ENCODE data around the gene COX7A2L. TPM values are rescaled to one million over a fixed set of nuclear protein-coding genes. Genes with fewer than 3 reads are reported as not detected.

COX7A2L gene
- total and polyA plus RNA-seq, 9 of the 15 experiments (the other 6 are each of a cell fraction or from before 2014, with no cell fraction given) = 118 to 481 (median 163) TPM

GRCh38 chr2:42307180-42307579 is 53.8 kb downstream of the COX7A2L start:
- FAIRE-seq = no peak
- CTCF ChIA-PET (ENCODE audit: low intra/inter-chr PET ratio) = no interaction called here

More at GRCh38 chr2:42307180-42307579, 53.8 kb downstream of the COX7A2L start:
- POLR2A ChIA-PET = interaction anchor here (0.6 kb wide), 2 partner anchors 15 to 140 kb away, joined by 3 read pairs; no protein-coding TSS in a partner anchor
- no peaks in the 10 kb centered on the region for H3K4me1 ChIP-seq (replicated peaks in 1 of 2; ENCODE audit: control insufficient read depth in 2 of 2, insufficient read depth in 2 of 2, low read length in 2 of 2)
- H3K27ac ChIP-seq (ENCODE audit: extremely low read depth, low read depth, low read length) = no peak overlapping the region
- peaks cover 25% of the 10 kb centered on the region; the same call in 2 of the 3 replicates for H3K36me3 ChIP-seq (ENCODE audit: control insufficient read depth, insufficient read depth, low read length)
- no peak overlapping the region for H3K4me2 ChIP-seq (ENCODE audit: insufficient read depth, low read length)
- H3K9me3 ChIP-seq (replicated peaks; ENCODE audit: control insufficient read depth, insufficient read depth, low read depth, low read length) = no peaks in the 10 kb centered on the region
- no peak overlapping the region for H3K4me3 ChIP-seq
- TF ChIP-seq GATAD2A (IDR thresholded peaks at IDR 0.05) (no peak), PHB (CRISPR knock-in tag; IDR thresholded peaks at IDR 0.05) (no peak), ZBTB17 (CRISPR knock-in tag; IDR thresholded peaks at IDR 0.05) (no peak), FIP1L1 (IDR thresholded peaks at IDR 0.05; ENCODE audit: low read depth, low read length, poor library complexity, severe bottlenecking) (no peak), ZNF282 (CRISPR knock-in tag; IDR thresholded peaks at IDR 0.05) (no peak), AFF1 (IDR thresholded peaks at IDR 0.05; ENCODE audit: low read depth in 1 of 2, partially characterized antibody in 2 of 2) (no peak), CBX5 (IDR thresholded peaks at IDR 0.05; ENCODE audit: borderline replicate concordance, low read depth) (no peak), IRF2 (CRISPR knock-in tag; IDR thresholded peaks at IDR 0.05) (no peak)
- in situ Hi-C loops (cut with MboI) (no loop called here), intact Hi-C loops (cut with micrococcal nuclease) (no loop called here)
- BruUV-seq (replicated peaks) = no TSS peak
- no peaks in the 10 kb centered on the region for H3K27me3 ChIP-seq (ENCODE audit: control insufficient read depth in 2 of 2, insufficient read depth in 2 of 2, low read length in 2 of 2)
- no peak for ATAC-seq
- DNase-seq (ENCODE audit: extremely low read depth in 1 of 4, low spot score in 3 of 4) = no peak
- H4K20me1 ChIP-seq (replicated peaks; ENCODE audit: control insufficient read depth, insufficient read depth, low read length) = no peaks in the 10 kb centered on the region
- H2AFZ ChIP-seq (ENCODE audit: low read depth, low read length) = no peak overlapping the region
- no peak overlapping the region for H3K9ac ChIP-seq (ENCODE audit: insufficient read depth in 1 of 2, low read depth in 2 of 2, low read length in 2 of 2)
- no peaks in the 10 kb centered on the region for H3K79me2 ChIP-seq (ENCODE audit: control insufficient read depth, insufficient read depth, low read length)
- H3K9me1 ChIP-seq (ENCODE audit: control insufficient read depth, insufficient read depth, low read length) = no peaks in the 10 kb centered on the region
